PC-3 (cell line): Measurements from ENCODE around the gene SLC1A5.

Source experiments
- CTCF ChIP-seq: fragments of 300-600 bp; sonication (generic); conservative IDR thresholded peaks from 2 replicates; pipeline ENCODE4 v1.5.1; 2017; ENCODE audit warnings: antibody characterized with exemption, low read depth, mild to moderate bottlenecking, low read length
- EZH2 ChIP-seq: fragments of 300-600 bp; sonication (generic); IDR thresholded peaks from one replicate; pipeline ENCODE4 v1.6.1; 2017; ENCODE audit warnings: antibody characterized with exemption, mild to moderate bottlenecking, low read length; ENCODE audit not compliant: unreplicated experiment
- EZH2phosphoT487 ChIP-seq: fragments of 300-600 bp; sonication (generic); IDR thresholded peaks from 2 replicates; pipeline ENCODE4 v1.6.1; 2018; ENCODE audit warnings: mild to moderate bottlenecking, antibody characterized with exemption, low read length, borderline replicate concordance

- TF ChIP-seq EZH2phosphoT487: no peak
- TF ChIP-seq CTCF: no peak
- TF ChIP-seq EZH2: no peak
Observed at GRCh38 chr19:46728208-46728607, 60.2 kb downstream of the SLC1A5 start.
